ENCODE results near the gene CENPB.

The CENPB gene

GRCh38 chr20:3811467-3812258, 25.1 kb upstream of the CENPB start:
- no peak for DNase-seq (ENCODE audit: low spot score)
- TF ChIP-seq, protein P1, sequence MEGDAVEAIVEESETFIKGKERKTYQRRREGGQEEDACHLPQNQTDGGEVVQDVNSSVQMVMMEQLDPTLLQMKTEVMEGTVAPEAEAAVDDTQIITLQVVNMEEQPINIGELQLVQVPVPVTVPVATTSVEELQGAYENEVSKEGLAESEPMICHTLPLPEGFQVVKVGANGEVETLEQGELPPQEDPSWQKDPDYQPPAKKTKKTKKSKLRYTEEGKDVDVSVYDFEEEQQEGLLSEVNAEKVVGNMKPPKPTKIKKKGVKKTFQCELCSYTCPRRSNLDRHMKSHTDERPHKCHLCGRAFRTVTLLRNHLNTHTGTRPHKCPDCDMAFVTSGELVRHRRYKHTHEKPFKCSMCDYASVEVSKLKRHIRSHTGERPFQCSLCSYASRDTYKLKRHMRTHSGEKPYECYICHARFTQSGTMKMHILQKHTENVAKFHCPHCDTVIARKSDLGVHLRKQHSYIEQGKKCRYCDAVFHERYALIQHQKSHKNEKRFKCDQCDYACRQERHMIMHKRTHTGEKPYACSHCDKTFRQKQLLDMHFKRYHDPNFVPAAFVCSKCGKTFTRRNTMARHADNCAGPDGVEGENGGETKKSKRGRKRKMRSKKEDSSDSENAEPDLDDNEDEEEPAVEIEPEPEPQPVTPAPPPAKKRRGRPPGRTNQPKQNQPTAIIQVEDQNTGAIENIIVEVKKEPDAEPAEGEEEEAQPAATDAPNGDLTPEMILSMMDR (IDR thresholded peaks at IDR 0.05; ENCODE audit: borderline replicate concordance, control extremely low read depth, extremely low read depth, insufficient read depth, missing control alignments), result no peak
- in situ Hi-C loops (cut with MboI; ENCODE audit: low sequenced_read_pairs, unreplicated experiment), result no loop called here

- DNase-seq (ENCODE audit: low spot score), result no peak
- TF ChIP-seq, protein P1 (IDR thresholded peaks at IDR 0.05; ENCODE audit: borderline replicate concordance, control extremely low read depth, extremely low read depth, insufficient read depth, missing control alignments), result no peak
- in situ Hi-C loops (cut with MboI; ENCODE audit: low sequenced_read_pairs, unreplicated experiment), result no loop called here
Measured at GRCh38 chr20:3808544-3808943, 22.0 kb upstream of the CENPB start.

- DNase-seq (ENCODE audit: low spot score), result no peak
- TF ChIP-seq, protein P1 (IDR thresholded peaks at IDR 0.05; ENCODE audit: borderline replicate concordance, control extremely low read depth, extremely low read depth, insufficient read depth, missing control alignments), result no peak
- in situ Hi-C loops (cut with MboI; ENCODE audit: low sequenced_read_pairs, unreplicated experiment), result no loop called here
Measured at GRCh38 chr20:3804781-3805180, 18.2 kb upstream of the CENPB start.

DNA sequence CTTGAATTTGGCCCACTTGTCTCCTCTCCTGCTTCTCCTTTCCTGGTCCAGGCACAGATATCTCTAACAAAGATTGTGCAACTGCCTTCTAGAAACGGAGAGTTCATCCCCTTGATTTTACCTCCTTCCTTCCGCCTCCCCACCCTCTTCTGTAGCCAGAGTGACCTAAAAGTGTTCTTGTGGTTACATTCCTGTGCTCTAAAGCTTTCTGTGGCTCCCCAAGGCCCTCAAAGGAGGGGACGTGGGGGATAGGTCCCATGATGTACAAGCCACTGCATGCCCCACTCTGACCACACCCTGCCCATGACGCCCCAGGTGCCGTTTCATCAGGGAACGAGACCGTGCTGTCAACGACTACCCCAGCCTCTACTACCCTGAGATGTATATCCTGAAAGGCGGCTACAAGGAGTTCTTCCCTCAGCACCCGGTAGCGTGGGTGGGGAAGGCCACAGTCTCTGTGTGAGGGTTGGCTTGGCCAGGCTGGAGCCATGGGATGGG, 17.8 kb upstream of the CENPB start:
- in situ Hi-C loops (cut with MboI; ENCODE audit: low sequenced_read_pairs, unreplicated experiment), result no loop called here
- TF ChIP-seq, protein P1 (IDR thresholded peaks at IDR 0.05; ENCODE audit: borderline replicate concordance, control extremely low read depth, extremely low read depth, insufficient read depth, missing control alignments), result no peak
- no peak for DNase-seq (ENCODE audit: low spot score)

DNA sequence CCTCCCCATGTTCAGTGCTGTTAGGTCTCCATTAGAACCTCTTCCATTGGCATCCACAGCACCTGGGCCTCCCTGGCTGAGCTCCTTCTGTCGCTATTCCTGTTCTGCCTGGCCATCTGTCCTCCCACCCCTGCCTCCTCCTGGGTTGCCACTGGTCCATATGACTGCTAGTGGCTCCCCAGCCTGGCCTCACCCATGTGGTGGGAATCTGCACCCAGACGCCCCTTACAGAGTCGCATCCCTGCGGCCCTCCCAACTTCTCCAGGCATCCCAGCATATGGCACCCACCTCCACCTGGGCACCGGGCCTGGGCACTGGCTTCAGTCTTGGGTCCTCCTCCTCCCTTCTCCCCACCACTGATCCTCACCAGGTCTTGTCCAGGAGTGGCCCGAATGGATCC, 17.3 kb upstream of the CENPB start:
- in situ Hi-C loops (cut with MboI; ENCODE audit: low sequenced_read_pairs, unreplicated experiment), result no loop called here
- DNase-seq (ENCODE audit: low spot score), result no peak
- TF ChIP-seq, protein P1 (IDR thresholded peaks at IDR 0.05; ENCODE audit: borderline replicate concordance, control extremely low read depth, extremely low read depth, insufficient read depth, missing control alignments), result no peak

GRCh38 chr20:3803289-3803688, 16.7 kb upstream of the CENPB start:
- in situ Hi-C loops (cut with MboI; ENCODE audit: low sequenced_read_pairs, unreplicated experiment), result no loop called here
- TF ChIP-seq, protein P1 (IDR thresholded peaks at IDR 0.05; ENCODE audit: borderline replicate concordance, control extremely low read depth, extremely low read depth, insufficient read depth, missing control alignments), result no peak
- DNase-seq (ENCODE audit: low spot score), result no peak

Data from GM13976 (cell line).